ENCODE data around the gene GNE. TPM values are rescaled to one million over a fixed set of nuclear protein-coding genes. Genes with fewer than 3 reads are reported as not detected.
"Not testable (repeated sequence)": the region's sequence is repeated elsewhere in the genome, so short reads cannot be mapped to it uniquely, and the experiment has no call there.

The GNE gene
- polyA plus RNA-seq, 1 donor: 11.4 TPM

GRCh38 chr9:36239675-36240074 is 18.6 kb downstream of the GNE start:
- DNase-seq; H3K27me3 ChIP-seq (ENCODE audit: control insufficient read depth, insufficient read depth, low read length); H3K4me3 ChIP-seq (ENCODE audit: low read length); H3K9me3 ChIP-seq (ENCODE audit: control insufficient read depth, low read depth, low read length); H3K4me1 ChIP-seq (ENCODE audit: control insufficient read depth, insufficient read depth, low read length); H3K27ac ChIP-seq (ENCODE audit: low read length): not testable (repeated sequence)
- no CpG with 5 or more reads among the region's 3 CpGs for WGBS (ENCODE audit: insufficient coverage, low lambda C conversion rate)
- peaks cover 15% of the 10 kb centered on the region for H3K36me3 ChIP-seq (ENCODE audit: control insufficient read depth, insufficient read depth, low read length)

- not testable (repeated sequence) for H3K27me3 ChIP-seq (ENCODE audit: control insufficient read depth, insufficient read depth, low read length); H3K4me3 ChIP-seq (ENCODE audit: low read length); H3K27ac ChIP-seq (ENCODE audit: low read length); H3K4me1 ChIP-seq (ENCODE audit: control insufficient read depth, insufficient read depth, low read length); DNase-seq; H3K9me3 ChIP-seq (ENCODE audit: control insufficient read depth, low read depth, low read length)
- 100% methylated on average over 3 of the region's 7 CpGs for WGBS (ENCODE audit: insufficient coverage, low lambda C conversion rate)
- peaks cover 19% of the 10 kb centered on the region for H3K36me3 ChIP-seq (ENCODE audit: control insufficient read depth, insufficient read depth, low read length)
Observed at GRCh38 chr9:36239205-36239604, 19.0 kb downstream of the GNE start.

GRCh38 chr9:36237230-36237629 is 21.0 kb downstream of the GNE start:
- WGBS (ENCODE audit: insufficient coverage, low lambda C conversion rate): 100% methylated on average over 3 of the region's 3 CpGs
- Histone ChIP-seq H3K36me3 (ENCODE audit: control insufficient read depth, insufficient read depth, low read length) (peaks cover 23% of the 10 kb centered on the region), H3K27ac (ENCODE audit: low read length) (no peak overlapping the region), H3K4me3 (ENCODE audit: low read length) (no peak overlapping the region), H3K27me3 (ENCODE audit: control insufficient read depth, insufficient read depth, low read length) (no peaks in the 10 kb centered on the region), H3K9me3 (ENCODE audit: control insufficient read depth, low read depth, low read length) (no peaks in the 10 kb centered on the region), H3K4me1 (ENCODE audit: control insufficient read depth, insufficient read depth, low read length) (no peaks in the 10 kb centered on the region)
- DNase-seq: no peak

- no peaks in the 10 kb centered on the region for H3K27me3 ChIP-seq (ENCODE audit: control insufficient read depth, insufficient read depth, low read length)
- H3K4me1 ChIP-seq (ENCODE audit: control insufficient read depth, insufficient read depth, low read length): no peaks in the 10 kb centered on the region
- H3K4me3 ChIP-seq (ENCODE audit: low read length): no peak overlapping the region
- 100% methylated on average over 1 of the region's 1 CpG for WGBS (ENCODE audit: insufficient coverage, low lambda C conversion rate)
- H3K27ac ChIP-seq (ENCODE audit: low read length): no peak overlapping the region
- peaks cover 3% of the 10 kb centered on the region for H3K9me3 ChIP-seq (ENCODE audit: control insufficient read depth, low read depth, low read length)
- no peak for DNase-seq
- peaks cover 77% of the 10 kb centered on the region for H3K36me3 ChIP-seq (ENCODE audit: control insufficient read depth, insufficient read depth, low read length)
Observed at GRCh38 chr9:36222449-36222848, 35.8 kb downstream of the GNE start.

GRCh38 chr9:36221667-36222066 is 36.6 kb downstream of the GNE start:
- peaks cover 3% of the 10 kb centered on the region for H3K9me3 ChIP-seq (ENCODE audit: control insufficient read depth, low read depth, low read length)
- no peak overlapping the region for H3K27ac ChIP-seq (ENCODE audit: low read length)
- DNase-seq: no peak
- peaks cover 76% of the 10 kb centered on the region for H3K36me3 ChIP-seq (ENCODE audit: control insufficient read depth, insufficient read depth, low read length)
- H3K4me1 ChIP-seq (ENCODE audit: control insufficient read depth, insufficient read depth, low read length): no peaks in the 10 kb centered on the region
- no peak overlapping the region for H3K4me3 ChIP-seq (ENCODE audit: low read length)
- H3K27me3 ChIP-seq (ENCODE audit: control insufficient read depth, insufficient read depth, low read length): no peaks in the 10 kb centered on the region
- no CpG with 5 or more reads among the region's 3 CpGs for WGBS (ENCODE audit: insufficient coverage, low lambda C conversion rate)

- Histone ChIP-seq H3K27me3 (ENCODE audit: control insufficient read depth, insufficient read depth, low read length) (no peaks in the 10 kb centered on the region), H3K4me3 (ENCODE audit: low read length) (no peak overlapping the region), H3K4me1 (ENCODE audit: control insufficient read depth, insufficient read depth, low read length) (no peaks in the 10 kb centered on the region), H3K36me3 (ENCODE audit: control insufficient read depth, insufficient read depth, low read length) (peaks cover 76% of the 10 kb centered on the region), H3K27ac (ENCODE audit: low read length) (no peak overlapping the region), H3K9me3 (ENCODE audit: control insufficient read depth, low read depth, low read length) (peaks cover 3% of the 10 kb centered on the region)
- 100% methylated on average over 1 of the region's 7 CpGs for whole genome bisulfite sequencing (ENCODE audit: insufficient coverage, low lambda C conversion rate)
- no peak for DNase-seq
Observed at GRCh38 chr9:36218411-36218901, 39.8 kb downstream of the GNE start.

GRCh38 chr9:36218011-36218410 is 40.2 kb downstream of the GNE start:
- no peaks in the 10 kb centered on the region for H3K27me3 ChIP-seq (ENCODE audit: control insufficient read depth, insufficient read depth, low read length)
- no peaks in the 10 kb centered on the region for H3K4me1 ChIP-seq (ENCODE audit: control insufficient read depth, insufficient read depth, low read length)
- no peak for DNase-seq
- H3K4me3 ChIP-seq (ENCODE audit: low read length): no peak overlapping the region
- H3K36me3 ChIP-seq (ENCODE audit: control insufficient read depth, insufficient read depth, low read length): peaks cover 75% of the 10 kb centered on the region
- no CpG with 5 or more reads among the region's 5 CpGs for WGBS (ENCODE audit: insufficient coverage, low lambda C conversion rate)
- peaks cover 3% of the 10 kb centered on the region for H3K9me3 ChIP-seq (ENCODE audit: control insufficient read depth, low read depth, low read length)
- no peak overlapping the region for H3K27ac ChIP-seq (ENCODE audit: low read length)

GRCh38 chr9:36217256-36217968 is 40.8 kb downstream of the GNE start:
- Histone ChIP-seq H3K9me3 (ENCODE audit: control insufficient read depth, low read depth, low read length) (peaks cover 3% of the 10 kb centered on the region), H3K27me3 (ENCODE audit: control insufficient read depth, insufficient read depth, low read length) (no peaks in the 10 kb centered on the region), H3K27ac (ENCODE audit: low read length) (no peak overlapping the region), H3K4me1 (ENCODE audit: control insufficient read depth, insufficient read depth, low read length) (no peaks in the 10 kb centered on the region), H3K36me3 (ENCODE audit: control insufficient read depth, insufficient read depth, low read length) (peaks cover 75% of the 10 kb centered on the region), H3K4me3 (ENCODE audit: low read length) (no peak overlapping the region)
- no peak for DNase-seq
- 76% methylated on average over 4 of the region's 13 CpGs for WGBS (ENCODE audit: insufficient coverage, low lambda C conversion rate)

GRCh38 chr9:36214571-36214970 is 43.7 kb downstream of the GNE start:
- no peak overlapping the region for H3K27ac ChIP-seq (ENCODE audit: low read length)

GRCh38 chr9:36213989-36214388 is 44.3 kb downstream of the GNE start:
- H3K27ac ChIP-seq (ENCODE audit: low read length): no peak overlapping the region
- peaks cover 83% of the 10 kb centered on the region for H3K36me3 ChIP-seq (ENCODE audit: control insufficient read depth, insufficient read depth, low read length)
- H3K27me3 ChIP-seq (ENCODE audit: control insufficient read depth, insufficient read depth, low read length): no peaks in the 10 kb centered on the region
- no peak for DNase-seq
- H3K9me3 ChIP-seq (ENCODE audit: control insufficient read depth, low read depth, low read length): no peaks in the 10 kb centered on the region
- WGBS (ENCODE audit: insufficient coverage, low lambda C conversion rate): 57% methylated on average over 1 of the region's 4 CpGs
- H3K4me1 ChIP-seq (ENCODE audit: control insufficient read depth, insufficient read depth, low read length): no peaks in the 10 kb centered on the region
- H3K4me3 ChIP-seq (ENCODE audit: low read length): no peak overlapping the region

More at GRCh38 chr9:36214571-36214970, 43.7 kb downstream of the GNE start:
- H3K4me3 ChIP-seq (ENCODE audit: low read length): no peak overlapping the region
- DNase-seq: no peak
- no peaks in the 10 kb centered on the region for H3K27me3 ChIP-seq (ENCODE audit: control insufficient read depth, insufficient read depth, low read length)
- peaks cover 83% of the 10 kb centered on the region for H3K36me3 ChIP-seq (ENCODE audit: control insufficient read depth, insufficient read depth, low read length)
- no peaks in the 10 kb centered on the region for H3K9me3 ChIP-seq (ENCODE audit: control insufficient read depth, low read depth, low read length)
- no peaks in the 10 kb centered on the region for H3K4me1 ChIP-seq (ENCODE audit: control insufficient read depth, insufficient read depth, low read length)

GRCh38 chr9:36213387-36213786 is 44.9 kb downstream of the GNE start:
- no peak overlapping the region for H3K27ac ChIP-seq (ENCODE audit: low read length)
- DNase-seq: no peak
- no peaks in the 10 kb centered on the region for H3K4me1 ChIP-seq (ENCODE audit: control insufficient read depth, insufficient read depth, low read length)
- H3K36me3 ChIP-seq (ENCODE audit: control insufficient read depth, insufficient read depth, low read length): peaks cover 83% of the 10 kb centered on the region
- H3K27me3 ChIP-seq (ENCODE audit: control insufficient read depth, insufficient read depth, low read length): no peaks in the 10 kb centered on the region
- no CpG with 5 or more reads among the region's 4 CpGs for WGBS (ENCODE audit: insufficient coverage, low lambda C conversion rate)
- H3K4me3 ChIP-seq (ENCODE audit: low read length): no peak overlapping the region
- no peaks in the 10 kb centered on the region for H3K9me3 ChIP-seq (ENCODE audit: control insufficient read depth, low read depth, low read length)
